T-helper 22 cell (primary cell): Measurements from ENCODE around the gene SLC25A17.
"Not testable (repeated sequence)": the region's sequence is repeated elsewhere in the genome, so short reads cannot be mapped to it uniquely, and the experiment has no call there.

ENCODE experiments used
- DNase-seq: peaks from one replicate; pipeline ENCODE4 v3.0.0-alpha.2; 2020; ENCODE audit warnings: low read depth

SLC25A17 gene

GRCh38 chr22:40753114-40753513 is 66.0 kb downstream of the SLC25A17 start:
- no peak for DNase-seq

DNA sequence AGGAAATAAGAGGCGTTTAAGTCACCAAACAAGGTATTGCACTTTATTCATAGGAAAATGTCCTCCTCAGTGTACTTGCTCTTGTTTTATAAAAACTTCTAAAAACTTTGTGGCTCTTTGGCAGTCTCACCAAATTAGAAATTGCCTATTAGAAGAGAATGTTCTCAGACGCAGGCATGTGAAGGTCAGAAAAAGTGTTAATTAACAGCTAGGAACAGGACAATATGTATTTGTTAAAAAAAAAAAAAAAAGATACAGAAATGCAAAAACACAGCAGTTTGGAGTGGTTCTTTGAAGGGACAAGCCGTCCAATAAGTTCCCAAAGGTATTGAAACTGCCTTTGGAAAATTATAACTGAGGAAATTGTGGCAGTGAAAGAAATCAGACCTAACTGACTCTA is 67.9 kb downstream of the SLC25A17 start:
- DNase-seq: no peak

- DNase-seq: no peak
Observed at GRCh38 chr22:40749829-40750228, 69.3 kb downstream of the SLC25A17 start.

GRCh38 chr22:40748388-40749355 is 70.5 kb downstream of the SLC25A17 start:
- no peak for DNase-seq

- DNase-seq: no peak
Observed at GRCh38 chr22:40747361-40747760, 71.8 kb downstream of the SLC25A17 start.

GRCh38 chr22:40746428-40747220 is 72.5 kb downstream of the SLC25A17 start:
- no peak for DNase-seq

- no peak for DNase-seq
Observed at GRCh38 chr22:40743768-40744167, 75.4 kb downstream of the SLC25A17 start.

- DNase-seq: no peak
Observed at GRCh38 chr22:40741116-40741515, 78.0 kb downstream of the SLC25A17 start.

DNA sequence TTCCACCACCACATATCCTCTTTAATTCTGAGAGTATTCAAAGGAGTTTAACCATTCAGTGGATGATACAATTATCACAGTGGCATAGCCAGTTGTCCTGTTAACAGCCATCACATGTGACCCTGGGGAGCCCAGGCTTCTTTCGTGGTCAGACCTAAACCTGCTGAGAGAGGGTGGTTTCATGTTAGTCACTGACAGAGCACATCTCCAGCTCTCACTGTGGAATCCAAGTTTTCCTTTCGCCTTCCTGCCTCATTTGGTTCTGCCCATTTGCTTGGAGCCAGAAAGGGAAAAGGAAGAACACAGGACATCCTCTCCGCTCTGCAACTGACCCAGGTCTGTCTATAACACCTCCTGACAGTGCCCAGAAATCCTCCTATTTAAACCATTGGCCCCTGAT is 79.4 kb downstream of the SLC25A17 start:
- DNase-seq: no peak

DNA sequence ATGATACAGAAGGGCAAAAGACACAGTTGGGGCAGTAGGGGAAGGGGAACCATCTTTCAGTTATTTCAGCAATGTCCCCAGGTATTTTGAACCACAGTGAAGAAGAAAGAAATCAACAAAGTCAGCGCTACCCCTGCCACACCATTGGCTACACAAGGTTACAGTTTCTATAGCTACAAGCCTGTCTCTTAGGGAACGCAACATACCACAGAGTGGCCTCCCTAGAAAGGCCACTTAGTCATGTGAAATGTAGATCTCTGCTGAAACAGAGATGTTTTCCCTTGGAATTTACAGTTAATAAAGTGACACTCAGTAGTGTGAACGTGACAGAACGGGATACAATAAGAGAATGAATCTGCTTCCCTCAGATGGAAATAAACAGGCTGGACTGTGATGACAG is 85.2 kb downstream of the SLC25A17 start:
- DNase-seq: no peak

DNA sequence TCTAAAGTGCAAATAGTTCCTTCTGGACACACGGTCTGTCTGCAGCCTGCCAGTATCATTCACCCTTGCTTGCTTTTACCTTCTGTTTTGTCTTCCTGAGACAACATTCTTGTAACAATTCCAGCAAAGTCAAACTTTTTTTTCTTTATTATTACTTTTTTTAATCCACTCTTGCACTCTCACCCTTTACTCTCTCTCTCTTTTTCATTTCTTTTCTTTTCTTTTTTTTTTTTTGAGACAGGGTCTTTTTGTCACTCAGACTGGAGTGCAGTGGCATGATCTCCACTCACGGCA is 86.2 kb downstream of the SLC25A17 start:
- no peak for DNase-seq

GRCh38 chr22:40729284-40729683 is 89.9 kb downstream of the SLC25A17 start:
- no peak for DNase-seq

GRCh38 chr22:40728731-40729189 is 90.4 kb downstream of the SLC25A17 start:
- DNase-seq: peak; percentile 55

DNA sequence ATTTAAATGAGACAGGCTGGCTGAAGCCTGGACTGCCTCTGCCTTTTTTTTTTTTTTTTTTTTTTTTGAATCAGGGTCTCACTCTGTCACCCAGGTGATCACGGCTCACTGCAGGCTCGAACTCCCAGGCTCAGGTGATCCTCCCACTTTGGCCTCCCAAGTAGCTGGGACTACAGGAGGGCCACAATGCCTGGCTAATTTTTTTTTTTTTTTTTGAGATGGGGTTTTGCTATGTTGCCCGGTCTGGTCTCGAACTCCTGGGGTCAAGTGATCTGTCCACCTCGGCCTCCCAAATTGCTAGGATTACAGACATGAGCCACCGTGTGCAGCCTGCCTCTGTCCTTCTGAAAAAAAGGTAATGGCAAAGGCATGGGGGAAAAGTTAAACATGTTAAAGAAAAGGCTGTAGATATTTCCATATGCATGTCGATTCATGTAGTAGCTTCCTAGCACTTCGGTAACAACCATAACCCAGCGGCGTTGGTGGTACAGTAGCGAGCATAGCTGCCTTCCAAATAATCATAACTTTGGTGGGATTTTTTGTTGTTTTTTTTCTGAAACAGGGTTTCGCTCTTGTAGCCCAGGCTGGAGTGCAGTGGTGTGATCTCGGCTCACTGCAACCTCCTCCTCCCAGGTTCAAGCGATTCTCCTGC is 91.1 kb downstream of the SLC25A17 start:
- no peak for DNase-seq

DNA sequence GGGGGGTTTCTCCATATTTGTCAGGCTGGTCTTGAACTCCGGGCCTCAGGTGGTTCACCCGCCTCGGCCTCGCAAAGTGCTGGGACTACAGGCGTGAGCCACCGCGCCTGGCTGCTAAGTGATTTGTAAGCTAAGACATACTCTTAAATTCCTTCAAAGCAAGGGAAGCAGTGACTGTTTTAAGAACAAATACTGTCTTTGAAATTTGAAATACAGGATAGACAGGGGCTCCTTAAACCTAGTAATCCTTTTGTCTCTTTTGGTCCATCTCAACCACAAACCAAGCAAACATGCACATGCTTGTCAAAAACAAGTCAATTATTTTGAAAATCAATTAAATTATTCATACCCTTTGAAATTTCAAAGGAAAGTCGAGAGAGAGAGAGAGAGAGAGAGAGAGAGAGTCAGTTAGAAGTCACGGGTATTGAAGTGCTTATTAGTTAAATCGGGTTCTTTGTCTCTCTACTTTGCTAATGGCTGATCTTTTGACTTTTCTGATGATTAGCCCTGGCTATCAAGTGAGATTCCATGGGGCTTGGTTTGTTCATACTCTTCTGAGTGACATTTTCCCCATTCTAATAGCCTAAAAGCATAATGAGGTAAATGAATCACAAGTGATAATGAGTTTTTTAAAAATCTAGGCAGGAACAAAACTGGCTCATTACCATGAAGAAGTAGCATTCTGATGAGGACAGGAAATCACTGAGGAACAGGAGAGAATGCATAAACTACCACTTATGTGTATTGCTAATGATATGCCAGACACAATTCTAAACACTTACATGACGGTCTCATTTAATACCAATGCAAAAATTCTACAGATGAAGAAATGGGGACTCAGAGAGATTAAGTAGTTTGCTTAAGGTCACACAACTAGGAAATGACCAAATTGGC is 91.8 kb downstream of the SLC25A17 start:
- peak; percentile 3 for DNase-seq

- no peak for DNase-seq
Observed at GRCh38 chr22:40726514-40726913, 92.6 kb downstream of the SLC25A17 start.

DNA sequence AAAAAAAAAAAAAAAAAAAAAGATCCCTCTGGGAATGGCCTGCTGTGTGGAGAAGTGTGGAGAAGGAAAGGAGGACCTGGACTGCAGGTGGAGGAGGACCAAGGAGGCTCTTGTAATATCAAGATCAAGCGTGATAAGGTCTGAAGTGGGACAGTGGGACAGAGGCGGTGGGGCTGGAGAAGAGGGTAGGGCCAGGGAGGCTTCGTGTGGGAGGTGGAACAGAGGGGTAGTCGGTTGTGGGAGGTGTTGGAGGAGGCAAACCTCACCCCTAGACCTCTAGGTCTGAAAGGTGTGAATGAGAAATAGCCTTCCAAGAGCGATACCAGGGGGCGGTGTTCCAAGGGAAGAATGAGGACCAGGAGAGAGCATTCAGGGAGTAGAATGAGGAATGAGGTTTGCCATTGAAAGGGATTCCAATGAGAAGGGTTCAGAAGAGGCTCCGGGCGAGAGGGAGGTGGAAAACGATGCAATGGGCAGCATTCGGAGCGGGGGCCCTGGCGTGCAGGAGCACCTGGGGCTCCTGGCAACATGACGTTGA is 95.7 kb downstream of the SLC25A17 start:
- DNase-seq: no peak

DNA sequence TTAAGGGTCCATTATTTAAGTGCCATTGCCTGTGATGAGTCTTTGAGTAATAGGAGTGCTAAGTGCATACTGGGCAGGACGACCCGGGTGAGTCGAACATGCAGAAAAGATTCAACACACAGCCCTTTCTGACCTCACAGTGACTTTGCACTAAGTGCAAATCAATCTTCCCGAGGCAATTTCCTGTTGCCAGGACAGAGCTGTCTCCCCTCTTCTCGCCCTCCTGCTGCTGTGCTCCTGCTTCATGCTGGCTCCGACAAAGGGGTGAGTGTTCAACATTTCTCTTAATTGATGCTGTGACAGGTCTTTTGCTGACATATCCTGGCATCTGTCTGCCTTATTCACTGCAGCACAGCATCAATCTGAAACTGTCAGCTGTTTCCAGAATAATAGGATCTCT is 97.9 kb downstream of the SLC25A17 start:
- DNase-seq: no peak

DNA sequence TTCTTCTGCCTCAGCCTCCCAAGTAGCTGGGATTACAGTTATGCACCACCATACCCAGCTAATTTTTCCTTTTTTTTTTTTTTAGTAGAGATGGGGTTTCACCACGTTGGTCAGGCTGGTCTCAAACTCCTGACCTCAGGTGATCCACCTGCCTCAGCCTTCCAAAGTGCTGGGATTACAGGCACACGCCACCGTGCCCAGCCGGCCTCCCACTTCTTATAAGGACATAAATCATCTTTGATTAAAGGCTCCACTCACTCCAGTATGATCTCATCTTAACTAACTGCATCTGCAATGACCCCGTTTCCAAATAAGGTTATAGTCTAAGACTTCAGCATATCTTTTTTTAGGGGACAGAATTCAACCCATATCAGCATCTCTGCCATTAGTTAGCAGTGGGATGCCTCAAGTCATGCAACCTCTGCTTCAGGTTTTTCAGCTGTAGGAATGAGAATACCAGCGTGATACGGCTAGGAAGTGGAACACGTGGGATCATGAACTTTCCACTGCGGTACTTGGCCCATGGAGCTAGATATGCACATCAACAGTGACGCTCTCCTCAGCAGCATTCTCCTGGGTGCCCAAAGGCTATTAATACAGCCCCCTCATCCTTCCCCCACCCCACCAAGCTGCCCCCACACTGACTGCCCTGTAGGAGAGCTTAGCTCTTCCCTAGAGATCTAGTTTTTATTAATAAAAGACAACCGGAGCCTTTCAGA is 98.4 kb downstream of the SLC25A17 start:
- DNase-seq: no peak

DNA sequence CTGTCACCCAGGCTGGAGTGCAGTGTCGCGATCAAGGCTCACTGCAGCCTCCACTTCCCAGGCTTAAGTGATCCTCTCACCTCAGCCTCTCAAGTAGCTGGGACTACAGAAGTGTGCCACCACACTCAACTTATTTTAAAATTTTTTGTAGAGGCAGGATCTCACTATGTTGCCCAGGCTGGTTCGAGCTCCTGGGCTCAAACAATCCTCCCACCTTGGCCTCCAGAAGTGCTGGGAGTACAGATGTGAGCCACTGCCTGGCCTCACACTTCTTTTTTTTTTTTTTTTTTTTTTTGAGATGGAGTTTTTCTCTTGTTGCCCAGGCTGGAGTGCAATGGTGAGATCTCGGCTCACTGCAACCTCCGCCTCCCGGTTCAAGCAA is 99.0 kb downstream of the SLC25A17 start:
- DNase-seq: not testable (repeated sequence)
